ENCODE measurements around the gene POU2F3.
"Not testable (repeated sequence)": the region's sequence is repeated elsewhere in the genome, so short reads cannot be mapped to it uniquely, and the experiment has no call there.

POU2F3 gene

GRCh38 chr11:120273956-120274355 lies 34.0 kb downstream of the POU2F3 start:
- in situ Hi-C loops (cut with MboI; ENCODE audit: low sequenced_read_pairs), result not testable (repeated sequence)

GRCh38 chr11:120279502-120279901 lies 39.6 kb downstream of the POU2F3 start:
- in situ Hi-C loops (cut with MboI; ENCODE audit: low sequenced_read_pairs), result no loop called here

DNA sequence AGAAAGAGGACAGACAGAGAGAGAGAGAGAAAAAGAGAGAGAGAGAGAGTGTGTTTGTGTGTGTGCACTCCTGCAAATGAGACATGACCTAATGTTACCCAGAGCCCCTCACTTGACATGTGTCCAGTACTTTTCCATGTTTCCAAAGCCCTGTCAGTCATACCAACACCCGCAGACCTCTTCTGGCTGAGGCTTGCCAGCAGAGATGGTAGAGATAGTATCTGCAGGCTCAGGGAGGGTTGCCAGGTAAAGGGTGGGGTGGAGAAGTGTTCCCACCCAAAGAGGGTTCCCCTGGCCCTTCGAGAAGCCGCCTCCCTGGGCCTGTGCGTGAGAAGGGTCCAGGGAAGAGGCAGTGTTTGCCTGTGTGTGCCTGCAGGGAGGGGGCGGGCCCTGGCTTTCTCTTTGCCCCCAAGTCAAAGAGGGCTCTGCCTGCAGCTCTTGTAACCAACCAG lies 40.7 kb downstream of the POU2F3 start:
- in situ Hi-C loops (cut with MboI; ENCODE audit: low sequenced_read_pairs), result no loop called here

GRCh38 chr11:120281143-120281795 lies 41.3 kb downstream of the POU2F3 start:
- in situ Hi-C loops (cut with MboI; ENCODE audit: low sequenced_read_pairs), result no loop called here

DNA sequence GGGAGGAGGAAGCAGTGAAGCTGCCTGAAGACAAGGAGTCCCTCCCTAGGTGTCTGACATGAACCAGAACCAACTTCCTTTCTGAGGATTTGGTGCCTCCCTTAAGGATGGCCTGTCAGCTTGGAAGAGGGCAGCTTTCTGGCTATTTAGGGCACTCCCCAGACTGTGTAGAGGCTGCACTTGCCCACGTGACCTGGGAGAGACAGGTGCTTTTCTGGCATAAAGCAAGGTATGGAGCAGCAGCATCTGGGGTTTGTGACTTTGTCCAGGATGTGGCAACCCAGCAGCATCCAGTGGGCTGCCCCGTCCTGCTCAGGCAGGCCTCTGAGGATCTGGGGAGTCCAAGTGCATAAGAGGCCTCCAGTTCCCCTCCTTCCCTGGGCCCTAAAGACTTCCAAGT lies 43.2 kb downstream of the POU2F3 start:
- in situ Hi-C loops (cut with MboI; ENCODE audit: low sequenced_read_pairs), result no loop called here

GRCh38 chr11:120284272-120284671 lies 44.3 kb downstream of the POU2F3 start:
- in situ Hi-C loops (cut with MboI; ENCODE audit: low sequenced_read_pairs), result no loop called here

DNA sequence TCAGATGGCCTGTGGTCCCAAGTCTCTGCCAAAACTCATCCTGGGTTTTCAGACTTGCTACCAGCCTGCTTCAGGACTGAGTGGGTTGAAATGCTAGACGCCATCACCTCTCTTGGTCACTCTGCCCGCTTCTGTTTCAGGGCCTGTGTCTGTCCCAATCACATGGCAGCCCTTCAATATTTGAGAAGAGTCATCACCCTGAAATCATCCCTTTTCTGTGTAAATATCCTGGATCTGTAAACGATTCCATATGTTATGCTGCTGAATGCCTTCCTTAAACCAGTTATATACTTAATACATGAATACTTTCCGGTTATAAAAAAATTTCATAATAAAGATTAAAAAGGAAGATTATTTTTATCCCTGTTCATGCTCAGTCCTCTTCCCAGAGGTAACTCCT lies 45.3 kb downstream of the POU2F3 start:
- in situ Hi-C loops (cut with MboI; ENCODE audit: low sequenced_read_pairs), result no loop called here

- in situ Hi-C loops (cut with MboI; ENCODE audit: low sequenced_read_pairs), result no loop called here
These were observed 48.1 kb downstream of the POU2F3 start for GRCh38 chr11:120288021-120288420.

- in situ Hi-C loops (cut with MboI; ENCODE audit: low sequenced_read_pairs), result no loop called here
These were observed 49.5 kb downstream of the POU2F3 start for GRCh38 chr11:120289426-120289825.

DNA sequence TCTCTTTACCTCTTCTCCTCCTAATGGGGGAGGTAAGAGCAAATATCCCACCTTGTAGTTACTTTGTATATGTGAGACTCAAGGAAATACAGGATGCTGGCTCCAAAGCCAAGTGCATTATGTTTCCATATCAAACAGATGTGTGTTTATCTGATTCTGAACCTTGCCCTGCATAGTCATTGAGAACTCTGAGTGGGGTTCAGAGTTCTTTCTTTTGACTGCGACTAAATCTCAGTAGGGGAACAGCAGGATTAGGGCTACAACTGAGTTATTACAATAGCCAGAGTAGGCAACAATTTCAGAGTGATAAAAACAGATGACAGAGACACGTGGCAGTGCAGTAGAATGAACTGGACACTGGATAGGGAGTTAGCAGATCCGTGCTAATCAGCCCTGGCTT lies 51.0 kb downstream of the POU2F3 start:
- in situ Hi-C loops (cut with MboI; ENCODE audit: low sequenced_read_pairs), result no loop called here

DNA sequence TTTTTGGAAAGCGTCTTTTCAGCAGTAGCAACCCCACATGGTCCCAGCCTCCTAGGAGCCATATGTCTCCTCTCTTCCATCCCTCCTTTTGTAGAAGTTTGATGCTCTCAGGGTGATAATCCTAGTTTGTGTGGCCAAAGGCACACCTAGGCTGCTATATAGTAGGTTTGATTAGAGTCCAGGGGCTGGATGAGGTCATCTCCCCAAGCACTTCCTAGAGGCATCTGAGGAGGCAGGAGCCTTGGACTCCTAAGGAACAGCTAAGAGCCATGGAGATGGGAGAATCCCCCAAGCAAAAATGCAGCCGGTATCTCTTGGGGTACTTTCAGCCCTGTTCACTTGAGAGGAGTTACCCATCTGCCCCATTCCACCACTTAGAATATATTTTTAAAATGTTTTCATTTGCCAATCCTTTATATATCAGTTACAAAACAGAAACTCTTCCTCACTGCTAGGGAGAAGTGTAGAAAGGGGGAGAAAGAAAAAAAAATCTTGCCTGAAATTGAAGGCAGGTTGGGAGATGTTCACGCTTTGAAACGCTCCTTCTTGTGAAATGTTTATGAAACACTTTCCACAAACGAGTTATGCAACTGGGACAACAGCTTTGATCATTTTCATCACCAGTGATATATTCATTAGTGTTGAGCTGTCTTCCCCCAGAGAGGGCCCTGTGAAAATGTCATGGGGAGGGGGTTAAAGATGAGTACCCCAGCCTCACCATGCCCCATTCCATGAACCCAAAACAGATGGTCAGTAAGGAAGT lies 53.3 kb downstream of the POU2F3 start:
- in situ Hi-C loops (cut with MboI; ENCODE audit: low sequenced_read_pairs), result no loop called here

DNA sequence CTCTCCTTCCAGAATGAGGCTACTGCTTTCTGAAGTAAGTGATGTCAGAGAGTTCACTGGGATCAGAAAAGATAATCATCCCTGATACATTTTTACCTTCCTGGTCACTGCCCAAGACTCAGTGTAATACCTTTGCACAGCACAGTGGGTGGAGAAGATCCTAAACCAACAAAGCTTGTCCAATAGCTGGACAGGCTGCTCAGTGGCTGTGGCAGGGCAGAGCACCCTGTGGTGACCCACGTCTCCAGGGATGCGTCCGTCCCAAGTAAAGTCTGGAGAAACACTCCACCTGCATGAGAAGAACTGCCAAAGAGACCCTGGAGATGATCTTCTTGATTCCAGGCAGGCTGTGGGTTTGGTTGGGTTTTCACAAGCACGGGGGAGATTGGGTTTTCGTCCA lies 54.2 kb downstream of the POU2F3 start:
- in situ Hi-C loops (cut with MboI; ENCODE audit: low sequenced_read_pairs), result no loop called here

DNA sequence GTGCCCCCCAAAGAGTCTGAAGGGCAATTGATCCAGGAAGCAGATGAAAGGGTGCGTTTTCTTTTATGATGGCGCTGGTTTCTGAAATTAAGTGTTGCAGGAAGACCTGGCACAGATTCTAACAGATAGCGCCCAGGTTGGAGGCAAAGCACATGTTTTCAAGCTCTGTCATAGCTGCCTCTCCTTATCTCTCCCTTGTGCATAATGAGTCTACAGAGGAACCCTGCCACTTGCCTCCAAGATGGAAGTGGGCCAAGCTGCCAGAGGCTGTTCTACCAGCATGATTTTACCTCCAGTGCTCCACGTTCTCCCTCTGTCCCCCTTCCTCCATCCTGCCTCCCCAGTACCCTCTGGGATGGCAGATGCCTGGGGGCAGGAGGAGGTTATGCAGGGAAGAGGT lies 55.2 kb downstream of the POU2F3 start:
- in situ Hi-C loops (cut with MboI; ENCODE audit: low sequenced_read_pairs), result no loop called here

GRCh38 chr11:120296554-120296953 lies 56.6 kb downstream of the POU2F3 start:
- in situ Hi-C loops (cut with MboI; ENCODE audit: low sequenced_read_pairs), result no loop called here

- in situ Hi-C loops (cut with MboI; ENCODE audit: low sequenced_read_pairs), result no loop called here
These were observed 58.5 kb downstream of the POU2F3 start for GRCh38 chr11:120298461-120298860.

GRCh38 chr11:120302001-120302805 lies 62.3 kb downstream of the POU2F3 start:
- in situ Hi-C loops (cut with MboI; ENCODE audit: low sequenced_read_pairs), result loop anchor here (10.0 kb wide), 2 partner anchors 67 to 127 kb away; no protein-coding TSS in a partner anchor

DNA sequence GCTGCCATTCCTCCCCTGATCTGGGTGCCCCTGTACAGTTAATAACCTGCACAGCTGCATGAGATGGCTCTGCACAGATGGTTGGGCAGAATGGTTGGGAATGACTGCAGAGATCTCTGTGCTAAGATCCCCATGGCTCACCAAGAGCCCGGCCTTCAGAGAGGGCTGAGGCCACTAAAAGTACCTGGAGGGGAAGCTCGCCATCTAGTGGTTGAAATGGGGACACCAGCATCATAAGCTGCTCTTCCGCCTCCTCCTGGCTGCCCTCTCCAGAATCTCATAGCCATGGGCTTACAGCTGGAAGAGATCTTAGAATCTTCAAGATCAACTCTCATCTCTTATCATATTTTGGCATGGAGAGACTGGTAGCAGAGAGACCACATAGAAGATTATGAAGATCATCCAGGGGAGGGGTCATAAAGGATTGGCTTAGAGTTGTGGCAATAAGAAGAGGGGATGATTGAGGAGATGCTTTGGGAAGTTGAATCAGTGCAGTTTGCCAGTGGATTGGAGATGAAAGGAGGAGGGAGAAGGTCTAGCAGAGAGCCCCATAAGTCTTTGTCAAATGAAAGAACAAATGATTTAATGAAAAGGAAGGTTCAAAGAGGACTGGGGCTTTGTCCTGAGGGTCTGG lies 63.2 kb downstream of the POU2F3 start:
- in situ Hi-C loops (cut with MboI; ENCODE audit: low sequenced_read_pairs), result loop anchor here (10.0 kb wide), 2 partner anchors 68 to 128 kb away; no protein-coding TSS in a partner anchor

DNA sequence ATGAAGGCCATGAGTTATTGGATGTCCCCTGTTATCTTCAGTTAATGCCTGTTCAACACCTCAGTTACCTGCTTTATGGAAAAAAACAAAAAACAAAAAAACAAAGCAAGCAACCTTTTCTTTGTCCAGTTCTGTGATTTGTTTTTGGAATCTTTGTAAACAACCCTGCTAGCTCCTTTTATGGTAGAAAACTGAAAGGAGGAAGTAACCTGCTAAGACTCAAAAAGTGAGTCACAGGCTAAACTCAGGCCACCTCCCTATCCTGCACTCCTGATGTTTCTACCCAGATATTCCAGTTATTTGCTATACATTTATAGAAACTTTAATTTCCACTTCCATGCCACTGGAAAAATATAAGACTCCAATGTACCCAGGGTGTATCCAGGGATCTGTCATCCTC lies 64.6 kb downstream of the POU2F3 start:
- in situ Hi-C loops (cut with MboI; ENCODE audit: low sequenced_read_pairs), result loop anchor here (10.0 kb wide), 2 partner anchors 70 to 130 kb away; no protein-coding TSS in a partner anchor

GRCh38 chr11:120305286-120305685 lies 65.3 kb downstream of the POU2F3 start:
- in situ Hi-C loops (cut with MboI; ENCODE audit: low sequenced_read_pairs), result loop anchor here (10.0 kb wide), 2 partner anchors 70 to 130 kb away; no protein-coding TSS in a partner anchor

- in situ Hi-C loops (cut with MboI; ENCODE audit: low sequenced_read_pairs), result loop anchor here (10.0 kb wide), 2 partner anchors 72 to 132 kb away; no protein-coding TSS in a partner anchor
These were observed 66.7 kb downstream of the POU2F3 start for GRCh38 chr11:120306519-120307242.

Measured in HL-60/S4 treated with phorbol 12-myristate 13-acetate at 8.2 ng/mL for 4 days and 3 days (cell line).